Measurements from ENCODE around the gene TERB1. TPM values are rescaled to one million over a fixed set of nuclear protein-coding genes. Genes with fewer than 3 reads are reported as not detected.

The TERB1 gene
- total RNA-seq, 1 experiment from 2014 or later, result not detected

- POLR2A ChIA-PET, result no interaction called here
- Histone ChIP-seq H3K4me2 (ENCODE audit: low read length) (no peak overlapping the region), H4K20me1 (ENCODE audit: insufficient read depth) (no peaks in the 10 kb centered on the region), H3K9me2 (ENCODE audit: insufficient read depth) (no peaks in the 10 kb centered on the region), H3K4me3 (replicated peaks in 1 of 2; ENCODE audit: low read depth in 1 of 2, low read length in 2 of 2) (no peak overlapping the region), H3K9ac (ENCODE audit: low read length) (no peak overlapping the region), H3K27ac (ENCODE audit: low read depth, low read length) (no peak overlapping the region), H3K36me3 (ENCODE audit: control insufficient read depth in 1 of 2, insufficient read depth in 2 of 2, low read length in 2 of 2) (no peaks in the 10 kb centered on the region), H3K27me3 (ENCODE audit: insufficient read depth, low read length) (no peaks in the 10 kb centered on the region), H3K79me2 (ENCODE audit: insufficient read depth, low read length) (no peaks in the 10 kb centered on the region), H3K4me1 (ENCODE audit: control insufficient read depth in 1 of 2, insufficient read depth in 2 of 2, low read length in 2 of 2) (peaks cover 7 to 16% of the 10 kb centered on the region in 2 experiments; a peak in 3 of 4 replicates), H3K9me3 (ENCODE audit: control insufficient read depth in 1 of 2, insufficient read depth in 1 of 2, low read depth in 1 of 2, low read length in 2 of 2) (no peaks in the 10 kb centered on the region), H2AFZ (ENCODE audit: low read depth, low read length, poor library complexity, severe bottlenecking) (no peak overlapping the region)
- intact Hi-C loops (cut with micrococcal nuclease), result no loop called here
- RAD21 ChIA-PET (ENCODE audit: low non-redundant PET in 1 of 2, low total read pairs in 2 of 2, uncharacterized antibody in 2 of 2, unreplicated experiment in 2 of 2), result no interaction called here
- no peak for DNase-seq (ENCODE audit: low read depth, low spot score)
- no peak for TF ChIP-seq CEBPB (IDR thresholded peaks at IDR 0.05; ENCODE audit: low read depth)
- TF ChIP-seq ZBTB33 (IDR thresholded peaks at IDR 0.05; ENCODE audit: extremely low read depth, insufficient replicate concordance, low read length), result no peak
- no peak for TF ChIP-seq CBX3 (IDR thresholded peaks at IDR 0.05; ENCODE audit: low read depth)
- no peak for TF ChIP-seq EZH2phosphoT487 (IDR thresholded peaks at IDR 0.05; ENCODE audit: borderline replicate concordance)
- no peak for TF ChIP-seq POLR2AphosphoS5 (IDR thresholded peaks at IDR 0.05; ENCODE audit: low read depth, low read length)
- no peak for TF ChIP-seq FOSL1 (IDR thresholded peaks at IDR 0.05; ENCODE audit: low read depth)
- TF ChIP-seq ZFX (IDR thresholded peaks at IDR 0.05), result no peak
- no peak for TF ChIP-seq ELF1 (IDR thresholded peaks at IDR 0.05; ENCODE audit: borderline replicate concordance, low read depth)
- TF ChIP-seq EZH2 (IDR thresholded peaks at IDR 0.05), result no peak
- TF ChIP-seq YY1 (IDR thresholded peaks at IDR 0.05; ENCODE audit: extremely low read depth, insufficient replicate concordance, low read depth, low read length), result no peak
- no peak for TF ChIP-seq SIN3A (IDR thresholded peaks at IDR 0.05; ENCODE audit: low read depth)
- no peak for TF ChIP-seq SP1 (IDR thresholded peaks at IDR 0.05; ENCODE audit: low read depth)
- TF ChIP-seq JUND (IDR thresholded peaks at IDR 0.05), result no peak
- no peak for TF ChIP-seq ATF3 (IDR thresholded peaks at IDR 0.05)
- TF ChIP-seq POLR2A (IDR thresholded peaks at IDR 0.05; ENCODE audit: borderline replicate concordance, extremely low read depth, insufficient read depth, insufficient read length), result no peak
- TF ChIP-seq TCF7L2 (IDR thresholded peaks at IDR 0.05; ENCODE audit: borderline replicate concordance, extremely low read depth, insufficient read depth, insufficient read length), result no peak
- no peak for TF ChIP-seq MAX (IDR thresholded peaks at IDR 0.05)
- no peak for TF ChIP-seq ZNF274 (IDR thresholded peaks at IDR 0.05; ENCODE audit: low read depth, low read length)
- TF ChIP-seq EGR1 (IDR thresholded peaks at IDR 0.05; ENCODE audit: low read depth), result no peak
- CTCF ChIA-PET, result interaction anchor here (3.7 kb wide), 1 partner anchor 11 kb away, joined by 29 read pairs; the partner anchor contains the start of gene NAE1
- no TSS peak for BruUV-seq (replicated peaks)
- no peak for ATAC-seq
Observed at GRCh38 chr16:66841366-66841765, 40.0 kb upstream of the TERB1 start.
